ENCODE measurements around the gene PGAM1. TPM values are rescaled to one million over a fixed set of nuclear protein-coding genes. Genes with fewer than 3 reads are reported as not detected.
"Not testable (repeated sequence)": the region's sequence is repeated elsewhere in the genome, so short reads cannot be mapped to it uniquely, and the experiment has no call there.

Gene PGAM1
- total and polyA plus RNA-seq, 2 experiments from 2014 or later: 879 to 1,144 TPM

GRCh38 chr10:97406064-97406463, 19.9 kb upstream of the PGAM1 start:
- Histone ChIP-seq H3K9ac (no peak overlapping the region), H3K27me3 (replicated peaks; ENCODE audit: insufficient read depth) (no peaks in the 10 kb centered on the region), H3K4me3 (no peak overlapping the region), H4K20me1 (ENCODE audit: insufficient read depth) (no peaks in the 10 kb centered on the region), H3K9me2 (ENCODE audit: insufficient read depth) (no peaks in the 10 kb centered on the region), H3K9me3 (ENCODE audit: low read depth) (no peaks in the 10 kb centered on the region), H2AFZ (no peak overlapping the region), H3K79me2 (ENCODE audit: insufficient read depth) (no peaks in the 10 kb centered on the region), H3K4me2 (ENCODE audit: unreplicated experiment) (no peak overlapping the region), H3K36me3 (ENCODE audit: low read depth) (no peaks in the 10 kb centered on the region), H3K27ac (no peak overlapping the region), H3F3A (ENCODE audit: insufficient read depth) (0 out of 2 replicates have a peak, but pooled peaks cover 7% of the 10 kb centered on the region), H3K4me1 (ENCODE audit: insufficient read depth) (0 out of 2 replicates have a peak, but pooled peaks cover 4% of the 10 kb centered on the region)
- TF ChIP-seq EZH2 (IDR thresholded peaks at IDR 0.05; ENCODE audit: insufficient read depth, poor library complexity, severe bottlenecking): no peak
- in situ Hi-C loops (cut with MboI): no loop called here
- no peak for DNase-seq
- WGBS, 2 experiments (ENCODE audit: low coverage in 1 of 2, low lambda C conversion rate in 2 of 2, missing lambda C conversion rate in 2 of 2): 89 to 92% methylated on average over 3 of the region's 3 CpGs

GRCh38 chr10:97406483-97406882, 19.5 kb upstream of the PGAM1 start:
- peak; percentile 10 for DNase-seq
- H3K36me3 ChIP-seq (ENCODE audit: low read depth); H3K4me3 ChIP-seq; H3K9ac ChIP-seq; H3K9me2 ChIP-seq (ENCODE audit: insufficient read depth); H3K27me3 ChIP-seq (replicated peaks; ENCODE audit: insufficient read depth); H3K4me1 ChIP-seq (ENCODE audit: insufficient read depth); H3K27ac ChIP-seq; H3K9me3 ChIP-seq (ENCODE audit: low read depth); H3K79me2 ChIP-seq (ENCODE audit: insufficient read depth); H3F3A ChIP-seq (ENCODE audit: insufficient read depth); H4K20me1 ChIP-seq (ENCODE audit: insufficient read depth); in situ Hi-C loops (cut with MboI); H3K4me2 ChIP-seq (ENCODE audit: unreplicated experiment): not testable (repeated sequence)
- H2AFZ ChIP-seq: peak overlapping the region; percentile 51
- WGBS, 2 experiments (ENCODE audit: low coverage in 1 of 2, low lambda C conversion rate in 2 of 2, missing lambda C conversion rate in 2 of 2): 67 to 68% methylated on average over 7 of the region's 7 CpGs

- peak; percentile 88 for DNase-seq
- peak overlapping the region; percentile 64 for H3K4me2 ChIP-seq (ENCODE audit: unreplicated experiment)
- H3K9me2 ChIP-seq (ENCODE audit: insufficient read depth): no peaks in the 10 kb centered on the region
- WGBS, 2 experiments (ENCODE audit: low coverage in 1 of 2, low lambda C conversion rate in 2 of 2, missing lambda C conversion rate in 2 of 2): 3 to 7% methylated on average over 10 of the region's 10 CpGs
- H2AFZ ChIP-seq: peak overlapping the region; percentile 59
- H3K9me3 ChIP-seq (ENCODE audit: low read depth): no peaks in the 10 kb centered on the region
- no peaks in the 10 kb centered on the region for H3K36me3 ChIP-seq (ENCODE audit: low read depth)
- H3K27ac ChIP-seq: no peak overlapping the region
- in situ Hi-C loops (cut with MboI): no loop called here
- no peaks in the 10 kb centered on the region for H3K79me2 ChIP-seq (ENCODE audit: insufficient read depth)
- H3K9ac ChIP-seq: no peak overlapping the region
- no peaks in the 10 kb centered on the region for H3K4me1 ChIP-seq (ENCODE audit: insufficient read depth)
- H3K4me3 ChIP-seq: peak overlapping the region; percentile 43; the same call in 1 of the 2 replicates
- no peaks in the 10 kb centered on the region for H4K20me1 ChIP-seq (ENCODE audit: insufficient read depth)
- TF ChIP-seq EZH2phosphoT487 (IDR thresholded peaks at IDR 0.05; ENCODE audit: insufficient read depth, low read depth): no peak
- no peak for TF ChIP-seq EZH2 (IDR thresholded peaks at IDR 0.05; ENCODE audit: insufficient read depth, poor library complexity, severe bottlenecking)
- no peaks in the 10 kb centered on the region for H3K27me3 ChIP-seq (replicated peaks; ENCODE audit: insufficient read depth)
- 0 out of 2 replicates have a peak, but pooled peaks cover 7% of the 10 kb centered on the region for H3F3A ChIP-seq (ENCODE audit: insufficient read depth)
These were observed 18.6 kb upstream of the PGAM1 start for GRCh38 chr10:97407211-97407951.

- 0 out of 2 replicates have a peak, but pooled peaks cover 7% of the 10 kb centered on the region for H3F3A ChIP-seq (ENCODE audit: insufficient read depth)
- in situ Hi-C loops (cut with MboI): no loop called here
- no peak overlapping the region for H3K27ac ChIP-seq
- H3K36me3 ChIP-seq (ENCODE audit: low read depth): no peaks in the 10 kb centered on the region
- no peaks in the 10 kb centered on the region for H3K9me3 ChIP-seq (ENCODE audit: low read depth)
- 92 to 100% methylated on average over 2 of the region's 2 CpGs for WGBS, 2 experiments (ENCODE audit: low coverage in 1 of 2, low lambda C conversion rate in 2 of 2, missing lambda C conversion rate in 2 of 2)
- no peak overlapping the region for H3K4me3 ChIP-seq
- no peaks in the 10 kb centered on the region for H4K20me1 ChIP-seq (ENCODE audit: insufficient read depth)
- DNase-seq: no peak
- no peaks in the 10 kb centered on the region for H3K27me3 ChIP-seq (replicated peaks; ENCODE audit: insufficient read depth)
- no peak overlapping the region for H2AFZ ChIP-seq
- no peak for TF ChIP-seq EZH2phosphoT487 (IDR thresholded peaks at IDR 0.05; ENCODE audit: insufficient read depth, low read depth)
- TF ChIP-seq EZH2 (IDR thresholded peaks at IDR 0.05; ENCODE audit: insufficient read depth, poor library complexity, severe bottlenecking): no peak
- no peaks in the 10 kb centered on the region for H3K4me1 ChIP-seq (ENCODE audit: insufficient read depth)
- H3K4me2 ChIP-seq (ENCODE audit: unreplicated experiment): no peak overlapping the region
- H3K9ac ChIP-seq: no peak overlapping the region
- no peaks in the 10 kb centered on the region for H3K9me2 ChIP-seq (ENCODE audit: insufficient read depth)
- no peaks in the 10 kb centered on the region for H3K79me2 ChIP-seq (ENCODE audit: insufficient read depth)
These were observed 18.1 kb upstream of the PGAM1 start for GRCh38 chr10:97407952-97408248.

All from GM23248 (cell line).